Prostate gland (tissue), 2 donors: ENCODE results near the gene RNASE12.

Experiments used
- CTCF ChIP-seq, 4 experiments: fragments of 200-600 bp in 2 of 4; fragments of 450-650 bp in 2 of 4; sonication (generic) in 2 of 4; IDR thresholded peaks; 1 replicate in 3 of 4; 2 replicates in 1 of 4; pipeline ENCODE4 v1.5.1; 2016 to 2019; ENCODE audit warnings: antibody characterized with exemption in 4 of 4, mild to moderate bottlenecking in 2 of 4, moderate library complexity in 2 of 4
- POLR2A ChIP-seq: fragments of 450-650 bp; IDR thresholded peaks from one replicate; pipeline ENCODE4 v1.6.1; 2016; ENCODE audit warnings: antibody characterized with exemption, mild to moderate bottlenecking

GRCh38 chr14:20632831-20633691, 41.9 kb upstream of the RNASE12 start:
- TF ChIP-seq CTCF (IDR thresholded peaks at IDR 0.05) (no peak), POLR2A (no peak)
